ENCODE results near the gene CALHM4.

DNA sequence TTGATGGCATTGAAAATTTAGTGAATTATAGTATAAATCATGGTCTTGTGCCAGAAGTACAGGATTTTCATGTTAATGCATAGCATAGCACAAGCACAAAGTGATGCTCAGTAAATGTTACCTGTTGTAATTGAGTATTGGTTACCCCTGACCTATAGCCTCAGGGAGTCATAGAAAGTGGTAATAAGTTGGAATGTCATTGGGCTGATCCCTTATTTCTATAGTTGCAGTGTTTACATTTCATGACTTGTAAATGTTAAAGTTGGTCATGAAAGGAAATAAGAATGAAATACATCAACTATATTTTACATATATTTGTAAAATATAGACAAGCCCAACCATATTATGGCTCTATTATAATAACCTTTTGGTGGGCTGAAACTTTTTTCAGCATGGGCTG is 24.8 kb downstream of the CALHM4 start:
- TF ChIP-seq, protein P1, sequence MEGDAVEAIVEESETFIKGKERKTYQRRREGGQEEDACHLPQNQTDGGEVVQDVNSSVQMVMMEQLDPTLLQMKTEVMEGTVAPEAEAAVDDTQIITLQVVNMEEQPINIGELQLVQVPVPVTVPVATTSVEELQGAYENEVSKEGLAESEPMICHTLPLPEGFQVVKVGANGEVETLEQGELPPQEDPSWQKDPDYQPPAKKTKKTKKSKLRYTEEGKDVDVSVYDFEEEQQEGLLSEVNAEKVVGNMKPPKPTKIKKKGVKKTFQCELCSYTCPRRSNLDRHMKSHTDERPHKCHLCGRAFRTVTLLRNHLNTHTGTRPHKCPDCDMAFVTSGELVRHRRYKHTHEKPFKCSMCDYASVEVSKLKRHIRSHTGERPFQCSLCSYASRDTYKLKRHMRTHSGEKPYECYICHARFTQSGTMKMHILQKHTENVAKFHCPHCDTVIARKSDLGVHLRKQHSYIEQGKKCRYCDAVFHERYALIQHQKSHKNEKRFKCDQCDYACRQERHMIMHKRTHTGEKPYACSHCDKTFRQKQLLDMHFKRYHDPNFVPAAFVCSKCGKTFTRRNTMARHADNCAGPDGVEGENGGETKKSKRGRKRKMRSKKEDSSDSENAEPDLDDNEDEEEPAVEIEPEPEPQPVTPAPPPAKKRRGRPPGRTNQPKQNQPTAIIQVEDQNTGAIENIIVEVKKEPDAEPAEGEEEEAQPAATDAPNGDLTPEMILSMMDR (IDR thresholded peaks at IDR 0.05 in 4 of 5, conservative IDR thresholded peaks at IDR 0.05 in 1 of 5): no peak
- no peak for TF ChIP-seq POLR2A (IDR thresholded peaks at IDR 0.05)

Data from gastrocnemius medialis (tissue), 4 donors.